Heart left ventricle (tissue), 16 donors: Measurements from ENCODE around the gene SLC39A10. TPM values are rescaled to one million over a fixed set of nuclear protein-coding genes. Genes with fewer than 3 reads are reported as not detected.
A peak's percentile ranks its signal among the peaks of the same experiment; 100 is the strongest.
"Not testable (repeated sequence)": the region's sequence is repeated elsewhere in the genome, so short reads cannot be mapped to it uniquely, and the experiment has no call there.

Source experiments
- ATAC-seq, 4 donors: fragments of 200-7000 bp; cut with Tn5 transposase; one replicate each; pipeline ENCODE4 v1.9.1; 2020 to 2022; ENCODE audit warnings: moderate library complexity in 4 of 4, mild to moderate bottlenecking in 3 of 4, moderate number of reproducible peaks in 1 of 4
- DNase-seq, 5 donors: peaks; one replicate each; pipeline ENCODE4 v3.0.0-alpha.2; 2020
- H3K27ac ChIP-seq, 12 donors: fragments of 200-600 bp; sonication (generic) in 4 of 12; one replicate each; pipeline versions ENCODE4 v1.5.0 to v1.8.0; 2016 to 2022; ENCODE audit warnings: mild to moderate bottlenecking in 2 of 12
- H3K27me3 ChIP-seq, 9 donors: fragments of 200-600 bp; sonication (generic) in 2 of 9; one replicate each; pipeline versions ENCODE4 v1.5.1 to v1.8.0; 2016 to 2022; ENCODE audit warnings: mild to moderate bottlenecking in 3 of 9
- H3K36me3 ChIP-seq, 9 donors: fragments of 200-600 bp; sonication (generic) in 2 of 9; one replicate each; pipeline versions ENCODE4 v1.5.0 to v1.8.0; 2018 to 2022; ENCODE audit warnings: mild to moderate bottlenecking in 2 of 9
- H3K4me1 ChIP-seq, 12 donors: fragments of 200-600 bp; sonication (generic) in 4 of 12; one replicate each; pipeline versions ENCODE4 v1.5.0 to v1.8.0; 2016 to 2022; ENCODE audit warnings: mild to moderate bottlenecking in 3 of 12
- H3K4me3 ChIP-seq, 12 donors: fragments of 200-600 bp; sonication (generic) in 4 of 12; one replicate each; pipeline versions ENCODE4 v1.5.0 to v1.8.0; 2017 to 2022; ENCODE audit warnings: mild to moderate bottlenecking in 9 of 12, moderate library complexity in 4 of 12
- H3K9me3 ChIP-seq, 12 donors: fragments of 200-600 bp; sonication (generic) in 4 of 12; one replicate each; pipeline versions ENCODE4 v1.5.0 to v1.8.0; 2016 to 2022; ENCODE audit warnings: mild to moderate bottlenecking in 1 of 12
- CTCF ChIP-seq, 12 donors: fragments of 200-600 bp; sonication (generic) in 4 of 12; IDR thresholded peaks; one replicate each; pipeline versions ENCODE4 v1.5.0 to v1.8.0; 2018 to 2022; ENCODE audit warnings: antibody characterized with exemption in 12 of 12, mild to moderate bottlenecking in 5 of 12
- POLR2A ChIP-seq, 2 donors: fragments of 450-650 bp; IDR thresholded peaks; one replicate each; pipeline ENCODE4 v1.6.1; 2017; ENCODE audit warnings: antibody characterized with exemption in 2 of 2, mild to moderate bottlenecking in 2 of 2, moderate library complexity in 2 of 2
- whole genome bisulfite sequencing, 4 donors: extraction: QIAGEN DNeasy Blood & Tissue Kit in 2 of 4; methylation state at CpG; one replicate each; pipeline versions ENCODE4 v1.1.5 to v1.1.7; 2013 to 2018; 5-methylcytosine and 5-hydroxymethylcytosine counted together
- intact Hi-C, 10 donors: fragments of 100-400 bp; cut with DNase I; formaldehyde crosslinking; loops; one replicate each; pipeline versions ENCODE4 v1.11.1 to v1.14.2; 2022
- polyA plus RNA-seq, 2 donors: library from polyadenylated mRNA; stranded (reverse); fragments of 200-250 nt; gene quantifications; one replicate each; pipeline ENCODE4 v1.2.3, GENCODE V29; 2013
- total RNA-seq, 9 donors: library from RNA; depleted of rRNA in 2 of 9; stranded (reverse); fragments of >200 nt in 2 of 9; fragmentation: NEBNext Ultra II Directional in 3 of 9; extraction: Animal tissue kit (Norgen Biotek cat#: 25700) in 3 of 9; gene quantifications; one replicate each; pipeline versions ENCODE4 v1.1.0 to v1.2.4, GENCODE V29; 2016 to 2023
- donor health status: ischemic (EF 13 %, LVEDD 7.1; RV severe dilation, severe dysfunction).
- donor health status: healthy with polysubstance abuse.
- donor health status: DM: no; HTN: yes; CAD: no.
- donor health status: DM: no; HTN: no; CAD: no.
- donor health status: ischemic (EF 25% LVEDD 6.9; RV normal size, moderate dysfunction).
- donor health status: ischemic (EF 25% LVEDD 5.7; RV mildly dilated, moderate dysfunction).
- donor health status: healthy.
- donor health status: DM: yes; HTN: yes; CAD: no.
- donor health status: ischemic (EF 35%, LVEDD 5.7; RV mildly dilated, moderate dysfunction).
- donor health status: nonischemic (EF 11% LVEDD 7.7; RV severe dilation, severe dysfunction).
- donor health status: DM: yes; HTN: yes; CAD: no.
- donor health status: PGD.
- donor health status: ischemic (EF 29% LVEDD 5.4; RV normal size, mild dysfunction).
- donor health status: nonischemic (EF 23%, LVEDD 6.1; RV moderate dilation, normal function).

SLC39A10 gene
- total and polyA plus RNA-seq, 11 donors = 3.1 to 18.2 (median 9.2) TPM

- no peaks in the 10 kb centered on the region for H3K9me3 ChIP-seq
- WGBS, 4 donors = 92 to 95% (median 93%) methylated on average over 2 of the region's 2 CpGs
- intact Hi-C loops = no loop called here
- no peaks in the 10 kb centered on the region for H3K27me3 ChIP-seq
- H3K4me3 ChIP-seq = no peak overlapping the region
- TF ChIP-seq POLR2A (IDR thresholded peaks at IDR 0.05) (no peak), CTCF (IDR thresholded peaks at IDR 0.05) (no peak)
- peaks cover 0 to 24% (median 0%) of the 10 kb centered on the region in 12 donors for H3K4me1 ChIP-seq
- H3K36me3 ChIP-seq = no peaks in the 10 kb centered on the region
- ATAC-seq (no peak), DNase-seq (no peak)
- no peak overlapping the region for H3K27ac ChIP-seq
Measured at GRCh38 chr2:195645413-195645812, 11.6 kb upstream of the SLC39A10 start.

GRCh38 chr2:195646424-195646823 lies 10.6 kb upstream of the SLC39A10 start:
- DNase-seq (no peak), ATAC-seq (no peak)
- peaks cover 0 to 24% (median 0%) of the 10 kb centered on the region in 12 donors for H3K4me1 ChIP-seq
- no peak overlapping the region for H3K27ac ChIP-seq
- H3K4me3 ChIP-seq = no peak overlapping the region
- TF ChIP-seq POLR2A (IDR thresholded peaks at IDR 0.05) (no peak), CTCF (IDR thresholded peaks at IDR 0.05) (no peak)
- H3K9me3 ChIP-seq = no peaks in the 10 kb centered on the region
- intact Hi-C loops = no loop called here
- no peaks in the 10 kb centered on the region for H3K27me3 ChIP-seq
- WGBS, 4 donors = 55 to 61% (median 59%) methylated on average over 9 of the region's 9 CpGs
- H3K36me3 ChIP-seq = no peaks in the 10 kb centered on the region

- 88 to 93% (median 92%) methylated on average over 3 of the region's 3 CpGs for WGBS, 4 donors
- no peak for TF ChIP-seq CTCF (IDR thresholded peaks at IDR 0.05)
- TF ChIP-seq POLR2A (IDR thresholded peaks at IDR 0.05) = no peak
- DNase-seq (no peak), ATAC-seq (no peak)
- intact Hi-C loops = no loop called here
- no peaks in the 10 kb centered on the region for H3K9me3 ChIP-seq
- no peak overlapping the region for H3K4me3 ChIP-seq
- H3K27me3 ChIP-seq = no peaks in the 10 kb centered on the region
- H3K36me3 ChIP-seq = no peaks in the 10 kb centered on the region
- no peak overlapping the region for H3K27ac ChIP-seq
- H3K4me1 ChIP-seq = peaks cover 0 to 24% (median 0%) of the 10 kb centered on the region in 12 donors
Measured at GRCh38 chr2:195647302-195647701, 9.7 kb upstream of the SLC39A10 start.

- H3K9me3 ChIP-seq, DNase-seq, ATAC-seq, H3K4me3 ChIP-seq, H3K36me3 ChIP-seq, H3K27me3 ChIP-seq, intact Hi-C loops: not testable (repeated sequence)
- 87 to 95% (median 91%) methylated on average over 2 of the region's 2 CpGs for WGBS, 4 donors
- H3K27ac ChIP-seq = peak overlapping the region in 1 of 12 donors; percentile 38
- peaks cover 0 to 16% (median 0%) of the 10 kb centered on the region in 12 donors for H3K4me1 ChIP-seq
Measured at GRCh38 chr2:195648370-195648769, 8.7 kb upstream of the SLC39A10 start.

GRCh38 chr2:195648787-195649186 lies 8.2 kb upstream of the SLC39A10 start:
- WGBS, 4 donors = 85 to 90% (median 87%) methylated on average over 5 of the region's 5 CpGs
- no peaks in the 10 kb centered on the region for H3K27me3 ChIP-seq
- peak overlapping the region in 1 of 12 donors; percentile 38 for H3K27ac ChIP-seq
- TF ChIP-seq CTCF (IDR thresholded peaks at IDR 0.05) = no peak
- no peak for TF ChIP-seq POLR2A (IDR thresholded peaks at IDR 0.05)
- peaks cover 0 to 16% (median 0%) of the 10 kb centered on the region in 12 donors for H3K4me1 ChIP-seq
- DNase-seq = no peak
- H3K36me3 ChIP-seq = no peaks in the 10 kb centered on the region
- no peak for ATAC-seq
- intact Hi-C loops = no loop called here
- no peaks in the 10 kb centered on the region for H3K9me3 ChIP-seq
- H3K4me3 ChIP-seq = no peak overlapping the region
